GM21576 (cell line): Measurements from ENCODE around the gene CCR2.
A peak's percentile ranks its signal among the peaks of the same experiment; 100 is the strongest.
"Not testable (repeated sequence)": the region's sequence is repeated elsewhere in the genome, so short reads cannot be mapped to it uniquely, and the experiment has no call there.

Experiments
- ATAC-seq: cut with Tn5 transposase; IDR thresholded peaks from one replicate; pipeline ENCODE4 v1.9.1; 2021; ENCODE audit warnings: mild to moderate bottlenecking, moderate library complexity; ENCODE audit not compliant: unreplicated experiment

CCR2 gene

GRCh38 chr3:46353647-46354410, at the start of gene CCR2:
TSS of gene CCR2 (plus strand) at chr3:46354111. CDS start at chr3:46357528, 3,417 bp downstream.
- ATAC-seq = no peak

GRCh38 chr3:46304739-46305138, 49.2 kb upstream of the CCR2 start:
- ATAC-seq = no peak

GRCh38 chr3:46312991-46313390, 40.9 kb upstream of the CCR2 start:
- no peak for ATAC-seq

- ATAC-seq = no peak
These were observed 39.4 kb upstream of the CCR2 start for GRCh38 chr3:46314517-46314916.

- no peak for ATAC-seq
These were observed 37.7 kb upstream of the CCR2 start for GRCh38 chr3:46316206-46316605.

GRCh38 chr3:46318207-46318927, 35.5 kb upstream of the CCR2 start:
- no peak for ATAC-seq

GRCh38 chr3:46321461-46322104, 32.3 kb upstream of the CCR2 start:
- ATAC-seq = peak; percentile 73

GRCh38 chr3:46324036-46324435, 29.9 kb upstream of the CCR2 start:
- no peak for ATAC-seq

- no peak for ATAC-seq
These were observed 28.1 kb upstream of the CCR2 start for GRCh38 chr3:46325645-46326300.

- ATAC-seq = not testable (repeated sequence)
These were observed 23.2 kb upstream of the CCR2 start for GRCh38 chr3:46330676-46331075.

- ATAC-seq = no peak
These were observed 19.0 kb upstream of the CCR2 start for GRCh38 chr3:46334741-46335478.

GRCh38 chr3:46335541-46335940, 18.4 kb upstream of the CCR2 start:
- no peak for ATAC-seq

- ATAC-seq = no peak
These were observed 16.0 kb upstream of the CCR2 start for GRCh38 chr3:46337911-46338310.

- ATAC-seq = no peak
These were observed 15.1 kb upstream of the CCR2 start for GRCh38 chr3:46338840-46339239.

GRCh38 chr3:46344476-46344875, 9.4 kb upstream of the CCR2 start:
- ATAC-seq = no peak

- no peak for ATAC-seq
These were observed 5.0 kb upstream of the CCR2 start for GRCh38 chr3:46348823-46349482.

- ATAC-seq = peak; percentile 64
These were observed 4.2 kb upstream of the CCR2 start for GRCh38 chr3:46349484-46350261.

- ATAC-seq = no peak
These were observed 3.7 kb upstream of the CCR2 start for GRCh38 chr3:46350262-46350565.

GRCh38 chr3:46351646-46352045, 2.3 kb upstream of the CCR2 start:
- ATAC-seq = no peak

GRCh38 chr3:46353090-46353489, 821 bp upstream of the CCR2 start:
- no peak for ATAC-seq
